Activated CD4-positive, CD25-positive, alpha-beta regulatory T cell treated with anti-CD3 and anti-CD28 coated beads, Interleukin-2, amount 50 U/mL, for 16 hours (primary cell): ENCODE measurements around the gene WDR76.
A peak's percentile ranks its signal among the peaks of the same experiment; 100 is the strongest.
"Not testable (repeated sequence)": the region's sequence is repeated elsewhere in the genome, so short reads cannot be mapped to it uniquely, and the experiment has no call there.

Experiments
- DNase-seq: peaks from one replicate; pipeline ENCODE4 v3.0.0-alpha.2; 2020; ENCODE audit warnings: low read depth, low spot score

Gene WDR76

DNA sequence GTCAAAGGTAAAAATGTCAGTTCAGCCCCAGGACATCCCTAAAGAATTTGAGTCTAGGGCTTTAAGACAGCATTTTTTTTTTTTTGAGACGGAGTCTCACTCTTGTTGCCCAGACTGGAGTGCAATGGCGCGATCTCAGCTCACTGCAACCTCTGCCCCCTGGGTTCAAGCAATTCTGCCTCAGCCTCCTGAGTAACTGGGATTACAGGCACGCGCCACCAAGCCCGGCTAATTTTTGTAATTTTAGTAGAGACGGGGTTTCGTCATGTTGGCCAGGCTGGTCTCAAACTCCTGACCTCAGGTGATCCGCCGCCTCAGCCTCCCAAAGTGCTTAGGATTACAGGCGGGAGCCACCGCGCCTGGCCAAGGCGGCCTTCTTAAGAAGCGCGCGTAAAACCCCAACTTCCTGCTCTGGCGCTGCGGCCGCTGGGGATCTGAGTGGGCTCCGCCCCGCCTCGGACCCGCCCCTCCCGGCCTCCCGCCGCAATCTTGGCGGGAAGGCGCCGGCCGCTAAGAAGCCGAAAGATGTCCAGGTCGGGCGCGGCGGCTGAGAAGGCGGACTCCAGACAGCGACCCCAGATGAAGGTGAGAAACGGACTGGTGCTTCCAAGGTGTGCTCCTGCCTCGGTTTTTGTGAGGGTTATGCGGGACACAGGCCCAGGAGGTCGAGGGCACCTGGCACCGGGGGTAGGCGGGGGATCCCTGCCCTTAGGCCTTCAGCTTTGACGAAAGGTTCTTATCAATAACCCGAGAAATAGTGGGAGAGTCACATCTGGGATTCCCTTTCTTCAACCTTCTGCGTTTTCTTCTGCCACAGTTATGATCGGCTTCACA lies at the start of gene WDR76:
Gene WDR76 (plus strand): TSS at position 495 of the 834 bp plus-strand sequence. CDS start 31 bp downstream, at position 526.
- DNase-seq: peak; percentile 55

DNA sequence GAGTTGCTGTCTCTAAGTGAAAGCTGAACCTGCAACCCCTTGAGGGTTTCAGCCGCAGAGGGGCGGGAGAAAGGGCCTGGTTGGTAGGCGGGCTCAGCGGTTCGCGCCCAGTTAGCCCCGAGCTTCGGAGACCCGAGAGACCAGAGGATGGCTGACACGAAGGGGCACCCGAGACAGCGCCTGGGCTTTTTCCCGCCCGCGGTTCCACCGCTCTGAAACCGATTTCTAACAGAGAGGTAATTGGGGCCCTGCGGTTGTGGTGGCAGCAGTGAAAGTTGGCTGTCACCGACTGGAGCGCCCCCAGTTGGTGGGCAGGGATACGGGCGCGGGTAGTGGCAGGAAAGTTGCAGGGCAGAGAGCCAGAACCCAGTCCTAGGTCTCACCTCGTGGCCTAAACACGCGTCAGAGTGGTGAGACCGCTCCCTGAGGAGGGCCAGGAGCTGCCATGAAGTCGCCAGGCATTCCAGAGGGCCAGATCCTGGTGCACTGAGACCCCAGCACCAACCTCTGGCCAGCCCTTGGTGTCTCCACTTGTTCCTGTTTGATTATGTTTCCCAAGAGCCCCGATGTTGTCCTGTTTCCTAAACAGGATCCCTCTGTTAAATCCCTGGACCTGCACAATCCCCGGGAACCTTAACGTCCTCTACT lies 49.4 kb upstream of the WDR76 start:
- peak; percentile 54 for DNase-seq

DNA sequence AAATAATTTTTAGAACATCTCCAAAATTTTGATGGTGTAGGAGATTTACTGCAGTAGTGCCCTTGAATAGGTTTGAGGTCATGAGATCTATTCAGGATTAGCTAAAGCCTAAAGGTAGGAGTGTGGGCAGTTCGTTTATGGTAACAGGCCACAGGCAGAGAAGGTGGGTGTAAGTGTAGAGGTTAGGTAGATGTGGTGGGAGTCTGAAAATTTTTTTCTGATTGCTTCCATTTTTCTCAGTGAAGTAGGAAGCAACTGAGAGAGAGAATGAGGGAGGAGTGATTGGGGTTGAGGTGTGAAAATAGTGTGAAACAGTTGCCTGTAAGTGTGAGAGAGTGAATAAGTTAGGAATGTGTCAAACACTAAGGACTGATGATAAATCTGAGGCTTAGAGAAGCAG lies 47.8 kb upstream of the WDR76 start:
- no peak for DNase-seq

DNA sequence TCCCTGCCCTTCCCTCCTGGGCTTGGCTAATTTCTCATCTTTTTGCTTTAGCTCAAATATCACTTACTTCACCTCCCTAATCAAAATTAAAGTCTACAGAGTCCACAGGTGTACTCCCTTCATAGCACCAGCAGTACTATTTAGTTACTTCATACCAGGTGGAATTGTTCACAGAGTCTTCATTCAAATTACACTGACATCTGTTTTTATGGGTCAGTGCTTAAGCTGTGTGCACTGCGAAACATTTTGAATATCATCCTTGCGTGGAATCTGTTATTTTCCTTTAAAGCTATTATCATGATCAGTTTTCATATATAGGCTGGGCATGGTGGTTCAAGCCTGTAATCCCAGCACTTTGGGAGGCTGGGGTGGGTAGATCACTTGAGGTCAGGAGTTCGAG lies 37.4 kb upstream of the WDR76 start:
- DNase-seq: no peak

DNA sequence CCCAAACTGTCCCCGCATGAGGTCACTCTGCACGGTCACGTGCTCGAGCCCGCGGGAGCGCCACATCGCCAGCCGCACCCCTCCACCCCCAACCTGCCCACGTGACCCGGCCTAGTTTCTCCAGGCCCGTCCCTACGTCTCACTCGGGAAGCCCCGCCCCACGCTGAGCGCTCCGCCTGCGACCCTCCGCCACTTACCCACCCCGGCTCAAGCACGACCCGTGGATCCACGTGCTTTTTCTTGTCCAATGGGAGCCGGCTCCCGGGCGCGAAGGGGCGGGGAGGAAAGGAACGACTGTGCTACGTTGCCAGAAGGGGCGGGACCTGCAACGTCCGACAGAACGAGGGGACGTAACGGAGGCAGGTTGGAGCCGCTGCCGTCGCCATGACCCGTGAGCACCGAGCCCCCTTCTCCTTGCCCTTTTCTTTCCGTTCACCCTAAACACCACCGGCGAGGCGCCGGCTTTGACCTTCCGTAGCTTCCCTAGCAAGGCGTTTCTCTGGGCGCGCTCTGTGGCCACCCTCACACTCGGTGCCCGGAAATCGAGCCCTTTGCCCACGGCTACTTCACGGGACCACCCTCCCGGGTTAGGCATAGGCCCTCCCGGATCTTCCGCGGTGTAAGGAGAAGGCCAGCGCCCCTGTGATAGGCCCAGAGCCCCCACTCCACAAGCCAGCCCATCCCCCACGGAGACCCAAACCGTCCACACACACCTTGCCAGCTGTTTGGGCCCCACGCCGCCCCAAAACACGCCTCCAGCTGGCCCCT lies 34.6 kb upstream of the WDR76 start, which contains the start of gene SERF2:
Gene SERF2 (plus strand): TSS at position 328 of the 768 bp plus-strand sequence. CDS start 57 bp downstream, at position 385.
- peak; percentile 99 for DNase-seq

DNA sequence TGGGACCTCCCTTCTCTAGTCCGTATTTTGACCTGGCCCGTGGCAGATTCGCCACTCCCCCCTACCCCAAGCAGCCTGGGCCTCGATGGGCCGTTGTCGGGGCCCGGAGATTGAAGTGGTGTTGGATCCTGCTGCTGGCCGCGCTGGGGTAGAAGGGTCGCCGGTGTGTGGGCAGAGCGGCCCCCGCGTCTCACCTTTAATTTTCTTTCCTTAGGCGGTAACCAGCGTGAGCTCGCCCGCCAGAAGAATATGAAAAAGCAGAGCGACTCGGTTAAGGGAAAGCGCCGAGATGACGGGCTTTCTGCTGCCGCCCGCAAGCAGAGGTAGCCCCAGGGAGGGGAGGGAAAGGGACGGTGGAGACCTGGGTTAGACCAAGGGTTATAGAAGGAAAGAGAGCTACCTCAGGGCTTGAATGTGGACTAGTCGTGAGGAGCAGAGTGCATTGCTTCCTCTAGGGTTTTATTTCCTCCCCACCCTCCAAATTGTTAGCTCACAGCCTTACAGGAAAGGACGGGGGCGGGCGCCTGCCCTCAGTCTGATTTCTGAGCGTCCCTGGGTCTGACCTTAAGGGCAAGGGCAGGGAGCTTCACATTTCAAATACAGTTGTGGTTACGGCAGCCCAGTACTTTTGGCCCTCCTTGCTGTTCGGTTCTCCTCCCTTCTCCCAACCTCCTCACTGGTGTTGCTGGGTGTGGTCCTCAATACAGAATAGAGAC lies 33.9 kb upstream of the WDR76 start:
- DNase-seq: no peak

DNA sequence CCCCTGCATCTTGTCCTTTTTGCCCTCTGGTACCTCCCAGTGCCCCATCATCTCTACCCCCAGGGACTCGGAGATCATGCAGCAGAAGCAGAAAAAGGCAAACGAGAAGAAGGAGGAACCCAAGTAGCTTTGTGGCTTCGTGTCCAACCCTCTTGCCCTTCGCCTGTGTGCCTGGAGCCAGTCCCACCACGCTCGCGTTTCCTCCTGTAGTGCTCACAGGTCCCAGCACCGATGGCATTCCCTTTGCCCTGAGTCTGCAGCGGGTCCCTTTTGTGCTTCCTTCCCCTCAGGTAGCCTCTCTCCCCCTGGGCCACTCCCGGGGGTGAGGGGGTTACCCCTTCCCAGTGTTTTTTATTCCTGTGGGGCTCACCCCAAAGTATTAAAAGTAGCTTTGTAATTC lies 33.2 kb upstream of the WDR76 start:
- no peak for DNase-seq

DNA sequence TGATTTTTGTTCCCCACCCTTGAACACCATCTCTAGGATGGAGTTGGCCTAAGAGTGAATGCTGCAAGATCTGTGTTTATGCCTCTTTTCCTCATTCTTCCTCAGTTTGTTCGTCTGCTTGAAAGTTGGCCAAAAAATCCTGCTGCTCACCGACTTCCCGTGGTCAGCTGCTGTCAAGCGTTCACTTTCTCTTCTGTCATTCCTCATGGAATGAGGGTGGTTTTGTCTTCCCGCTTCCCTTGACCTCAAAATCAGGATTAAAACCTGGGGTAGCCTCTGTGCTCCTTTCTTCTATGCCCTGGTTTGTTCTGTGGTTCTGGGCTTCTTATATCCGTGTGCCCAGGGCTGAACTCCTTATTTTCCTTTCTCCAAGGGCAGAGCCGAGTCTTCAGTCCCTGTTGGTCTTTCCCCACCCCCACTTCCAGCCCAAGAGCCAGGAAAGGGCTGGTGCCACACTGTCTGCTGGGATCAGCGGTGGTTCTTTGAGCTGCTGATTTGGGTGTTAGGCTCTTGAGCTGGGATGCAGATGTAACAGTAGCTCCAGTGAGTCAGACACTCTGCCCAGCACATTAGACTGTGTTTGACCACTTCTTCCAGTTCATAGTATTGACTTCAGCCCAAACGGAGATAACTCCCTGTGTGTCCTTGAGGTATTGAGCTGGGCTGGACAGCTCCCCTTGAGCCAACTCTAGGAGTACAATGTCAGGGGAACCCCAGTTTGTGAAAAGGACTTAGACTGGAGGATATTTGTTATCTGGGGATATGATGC lies 32.3 kb upstream of the WDR76 start:
- DNase-seq: no peak

DNA sequence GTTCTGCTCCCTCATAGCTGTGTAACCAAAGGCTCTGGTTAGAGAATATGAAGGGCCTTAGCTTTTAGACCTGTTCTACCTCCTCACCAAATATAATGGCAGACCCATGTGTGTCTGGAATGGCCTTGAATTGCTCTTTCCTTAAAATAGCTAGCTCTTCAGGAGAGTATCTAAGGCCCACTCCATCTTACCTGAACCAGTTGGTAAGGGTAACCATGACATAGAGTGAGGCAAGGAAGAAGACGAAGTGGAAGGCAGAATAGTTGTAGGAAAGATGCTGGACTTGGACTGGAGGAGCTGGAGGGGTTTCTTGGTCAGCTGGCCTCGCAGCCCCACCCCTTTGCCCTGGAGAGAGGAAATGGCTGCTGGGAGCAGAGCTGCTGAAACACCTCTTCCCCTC lies 31.6 kb upstream of the WDR76 start:
- DNase-seq: no peak

DNA sequence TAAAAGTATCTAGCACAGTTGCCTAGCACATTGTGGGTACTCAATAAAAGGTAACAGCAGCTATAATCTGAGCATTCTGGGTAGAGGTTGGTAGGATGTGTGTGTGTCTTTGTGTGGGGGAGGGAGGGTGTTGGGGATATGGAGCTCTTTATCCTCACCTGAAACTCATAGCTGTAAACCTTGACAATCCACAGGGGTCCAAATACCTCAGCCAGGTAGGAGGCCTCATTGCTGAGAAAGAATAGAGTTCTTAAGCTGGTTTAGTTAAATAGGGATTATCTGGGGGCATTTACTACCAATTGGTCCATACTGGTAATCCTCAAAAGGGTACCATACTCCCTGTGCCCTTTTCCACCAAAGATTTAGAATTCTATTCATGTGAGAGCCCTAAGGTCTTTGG lies 30.8 kb upstream of the WDR76 start:
- no peak for DNase-seq

DNA sequence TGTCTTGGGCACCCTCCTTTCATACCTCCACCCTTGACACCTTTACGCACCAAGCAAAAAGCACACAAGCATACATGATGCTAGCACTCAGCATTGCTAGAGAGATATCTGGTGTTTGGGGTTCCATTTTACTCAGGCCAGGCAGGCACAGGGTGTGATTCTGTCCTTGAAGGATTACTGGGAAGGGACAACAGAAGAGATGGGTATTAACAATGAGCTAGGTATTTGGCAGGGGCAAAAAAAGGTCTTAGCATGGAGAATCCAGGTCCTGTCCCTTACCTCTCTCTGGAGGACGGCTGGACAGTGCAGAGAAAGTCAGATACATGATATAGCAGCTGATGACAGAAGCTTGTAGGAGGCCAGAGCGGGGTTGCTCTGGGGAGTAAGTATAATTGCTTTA lies 30.2 kb upstream of the WDR76 start:
- no peak for DNase-seq

DNA sequence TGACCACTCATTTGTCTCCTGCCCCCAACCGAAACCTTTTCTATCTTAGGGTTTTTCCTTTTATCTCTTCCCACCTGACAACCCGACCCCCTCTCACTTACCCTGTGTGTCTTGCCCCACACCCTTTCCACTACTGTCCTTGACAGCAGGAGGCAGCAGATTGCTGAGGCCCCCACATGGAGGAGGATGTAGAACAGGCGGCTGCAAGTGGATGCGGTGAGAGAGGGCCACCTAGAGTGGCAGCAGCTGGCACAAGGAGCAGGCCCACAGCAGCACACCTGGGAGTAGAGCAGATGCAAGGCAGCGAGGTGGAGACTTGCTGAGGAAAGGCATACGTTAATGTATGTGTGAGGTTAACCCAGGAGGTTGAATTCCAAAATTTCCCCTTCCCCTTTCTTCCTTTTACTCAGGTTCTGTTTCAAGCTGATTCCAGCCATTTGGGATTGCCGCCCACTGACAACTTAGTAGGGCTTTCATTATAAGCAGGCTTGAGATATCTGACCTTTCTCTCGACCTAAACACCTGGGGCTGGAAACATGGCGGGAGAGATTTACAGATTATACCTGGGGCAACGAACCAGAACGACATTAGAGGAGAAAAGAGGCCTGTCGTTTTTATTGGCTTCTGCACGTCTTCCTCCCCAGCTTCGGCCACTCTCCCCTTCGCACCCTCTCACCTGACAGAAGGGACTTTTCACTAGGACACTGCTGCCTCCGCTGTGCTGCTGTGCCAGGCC lies 27.4 kb upstream of the WDR76 start:
- no peak for DNase-seq

DNA sequence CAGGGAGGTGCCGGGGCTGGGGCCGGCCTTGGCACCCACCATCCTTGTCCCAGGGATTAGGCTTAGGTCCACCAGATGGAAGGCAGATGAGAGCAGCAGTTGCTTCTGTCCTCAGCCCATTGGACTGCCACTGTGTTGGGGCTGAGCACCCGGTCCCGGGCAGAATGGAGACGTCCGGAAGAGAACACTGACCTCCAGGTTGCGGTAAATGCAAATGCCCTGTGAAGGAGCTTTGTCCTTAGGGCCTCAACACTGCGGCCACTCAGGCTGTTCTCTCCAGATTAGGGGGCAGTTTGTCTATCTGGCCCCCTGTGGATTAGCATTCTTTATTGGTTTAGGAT lies 26.9 kb upstream of the WDR76 start, which contains the start of gene SERINC4:
Gene SERINC4 (minus strand): TSS at position 276 of the 341 bp plus-strand sequence. CDS start 234 bp downstream, at position 42.
- no peak for DNase-seq

DNA sequence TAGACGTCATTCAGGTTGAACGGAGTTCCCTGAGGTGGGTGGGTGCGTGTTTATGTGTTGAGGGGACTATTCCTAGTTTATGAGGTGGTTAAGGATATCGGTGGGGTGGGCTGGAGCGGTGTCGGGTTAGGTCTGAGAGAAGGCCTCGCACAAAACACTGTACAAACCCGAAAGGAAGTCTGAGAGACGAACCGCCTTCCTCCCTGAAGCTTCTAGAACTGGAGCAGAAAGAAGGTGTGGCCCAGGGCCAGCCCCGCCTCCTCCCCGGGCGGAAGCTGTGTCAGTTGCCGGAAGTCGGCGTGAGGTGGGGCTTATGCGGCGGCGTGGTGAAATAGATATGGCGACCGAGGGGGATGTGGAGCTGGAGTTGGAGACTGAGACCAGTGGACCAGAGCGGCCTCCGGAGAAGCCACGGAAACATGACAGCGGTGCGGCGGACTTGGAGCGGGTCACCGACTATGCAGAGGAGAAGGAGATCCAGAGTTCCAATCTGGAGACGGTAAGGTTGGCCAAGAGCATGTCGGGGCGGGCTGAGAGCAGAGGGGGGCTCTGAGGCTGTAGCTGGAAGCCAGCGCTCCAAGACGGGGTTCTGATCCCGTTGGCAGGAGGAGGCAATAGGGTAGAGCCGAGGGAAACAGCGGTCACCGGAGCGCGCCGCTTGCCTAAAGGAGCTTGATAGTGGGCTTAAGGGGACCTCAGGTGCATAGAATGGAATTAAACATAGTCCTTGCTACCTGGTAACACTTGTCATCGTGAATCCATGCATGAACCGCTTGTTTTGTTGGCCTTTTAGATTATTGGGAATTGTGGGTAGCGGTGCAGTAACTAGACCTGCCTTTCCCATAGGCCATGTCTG lies 26.3 kb upstream of the WDR76 start, which contains the start of gene HYPK:
Gene HYPK (plus strand): TSS at position 314 of the 856 bp plus-strand sequence. CDS start 24 bp downstream, at position 338.
- DNase-seq: peak; percentile 84

DNA sequence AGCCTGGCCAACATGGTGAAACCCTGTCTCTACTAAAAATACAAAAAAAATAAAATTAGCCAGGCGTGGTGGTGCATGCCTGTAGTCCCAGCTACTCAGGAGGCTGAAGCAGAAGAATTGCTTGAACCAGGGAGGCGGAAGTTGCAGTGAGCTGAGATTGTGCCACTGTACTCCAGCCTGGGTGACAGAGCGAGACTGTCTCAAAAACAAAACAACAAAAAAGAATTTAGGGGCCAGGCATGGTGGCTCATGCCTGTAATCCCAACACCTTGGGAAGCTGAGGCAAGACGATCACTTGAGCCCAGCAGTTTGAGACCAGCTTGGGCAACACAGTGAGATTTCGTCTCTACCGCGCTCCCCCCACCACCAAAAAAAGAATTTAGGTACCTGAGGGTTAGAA lies 24.1 kb upstream of the WDR76 start:
- DNase-seq: not testable (repeated sequence)

DNA sequence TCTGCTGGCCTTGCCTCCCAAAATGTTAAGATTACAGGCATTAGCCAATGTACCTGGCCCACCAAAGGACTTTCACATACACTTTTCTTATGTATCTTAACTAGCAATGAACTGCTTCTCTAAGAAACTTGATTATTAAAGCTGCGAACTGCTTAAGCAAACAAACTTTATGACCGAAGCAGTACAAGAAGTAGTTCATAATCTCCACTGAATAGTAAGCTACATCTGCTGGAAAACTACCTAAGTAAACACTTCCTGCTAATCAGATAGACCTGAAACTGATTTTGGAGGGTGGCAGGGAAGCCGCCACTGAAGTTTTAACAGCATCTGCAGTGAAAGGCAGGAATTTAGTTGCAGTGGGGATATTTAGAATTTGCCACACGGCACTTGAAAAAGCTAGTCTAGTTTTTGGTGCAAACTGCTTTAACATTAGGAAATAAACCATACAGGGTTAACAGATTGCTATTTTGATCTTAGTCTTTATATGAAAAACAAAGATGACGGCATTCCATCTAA lies 18.3 kb upstream of the WDR76 start:
- no peak for DNase-seq

DNA sequence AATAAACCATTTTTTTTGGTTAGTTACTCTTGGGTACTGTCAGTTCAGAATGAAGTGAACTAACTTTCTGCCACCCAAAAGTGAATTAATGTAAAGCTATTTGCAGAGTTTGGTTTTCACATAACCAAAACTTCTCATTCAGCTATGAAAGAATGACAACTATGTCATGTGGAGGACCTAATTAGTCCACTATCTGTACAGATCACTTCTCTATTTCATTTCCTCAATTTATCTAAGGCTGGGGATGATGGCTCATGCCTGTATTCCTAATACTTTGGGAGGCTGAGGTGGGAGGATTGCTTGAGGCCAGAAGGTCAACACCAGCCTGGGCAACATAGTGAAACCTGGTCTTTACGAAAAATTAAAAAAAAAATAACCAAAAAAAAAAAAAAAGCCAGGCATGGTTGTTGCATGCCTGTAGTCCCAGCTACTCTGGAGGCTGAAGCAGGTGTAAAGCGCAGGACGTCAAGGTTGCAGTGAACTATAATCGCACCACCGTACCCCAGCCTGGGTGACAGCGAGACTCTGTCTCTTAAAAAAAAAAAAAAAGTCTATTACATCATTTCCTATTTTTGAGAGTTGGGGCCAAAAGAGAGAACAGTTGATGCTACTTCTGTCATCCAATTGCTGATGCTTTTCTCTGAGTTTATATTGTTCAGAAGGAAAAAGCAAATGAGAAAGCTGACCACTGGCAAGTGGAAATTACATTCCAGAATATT lies 17.7 kb upstream of the WDR76 start:
- DNase-seq: no peak

DNA sequence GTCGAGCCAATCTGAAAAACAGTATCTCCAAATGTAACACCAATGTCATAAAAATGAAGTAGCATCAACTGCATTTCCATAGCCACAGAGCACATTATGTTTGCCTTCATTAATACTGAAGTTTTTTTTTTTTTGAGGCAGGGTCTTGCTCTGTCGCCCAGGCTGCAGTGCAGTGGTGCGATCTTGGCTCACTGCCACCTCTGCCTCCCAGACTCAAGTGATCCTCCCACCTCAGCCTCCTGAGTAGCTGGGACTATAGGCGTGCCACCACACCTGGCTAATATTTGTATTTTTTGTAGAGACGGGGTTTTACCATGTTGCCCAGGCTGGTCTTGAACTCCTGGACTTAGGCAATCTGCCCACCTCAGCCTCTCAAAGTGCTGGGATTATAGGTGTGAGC lies 11.7 kb upstream of the WDR76 start:
- not testable (repeated sequence) for DNase-seq
